ENCODE data around the gene AJAP1.

Gene AJAP1

DNA sequence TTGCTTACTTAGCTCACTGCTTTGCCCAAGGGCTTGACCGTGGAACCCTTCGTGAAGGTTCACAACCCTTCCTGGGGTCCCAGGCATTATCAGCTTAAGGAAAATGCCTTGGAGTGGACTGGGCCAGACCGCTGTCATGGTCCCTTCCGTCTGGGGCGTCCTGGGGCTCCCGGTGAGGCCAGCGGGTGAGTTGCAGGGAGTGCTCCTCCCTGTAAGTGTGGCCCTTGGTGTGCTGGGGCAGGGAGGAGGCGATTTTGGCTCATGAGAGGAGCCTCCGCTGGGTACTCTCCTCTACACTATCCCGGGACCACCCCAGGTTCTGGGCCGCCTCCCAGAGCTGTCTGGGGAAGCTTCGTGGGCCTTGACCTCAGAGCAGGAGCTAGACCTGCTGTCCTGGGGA is 48.1 kb downstream of the AJAP1 start:
- no peak for DNase-seq (ENCODE audit: low spot score)

DNA sequence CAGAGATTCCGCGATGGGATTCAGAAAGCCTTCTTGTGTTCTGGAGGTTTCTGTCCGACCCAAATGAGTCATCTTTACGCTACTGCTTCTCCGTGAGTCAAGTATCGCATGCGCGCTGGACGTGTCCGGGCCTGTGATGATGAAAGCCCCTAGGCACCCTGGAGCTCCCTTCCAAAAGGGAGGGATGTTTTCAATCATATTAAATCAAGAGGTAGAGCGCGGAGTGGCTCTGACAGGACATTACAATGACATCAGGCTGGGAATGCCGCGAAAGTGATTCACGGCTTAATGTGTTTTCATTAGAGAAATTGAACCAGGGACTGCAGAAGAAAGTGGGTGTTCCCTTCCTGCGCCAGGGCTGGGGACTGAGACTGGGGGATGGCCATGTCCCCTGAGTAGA is 48.5 kb downstream of the AJAP1 start:
- no peak for DNase-seq (ENCODE audit: low spot score)

DNA sequence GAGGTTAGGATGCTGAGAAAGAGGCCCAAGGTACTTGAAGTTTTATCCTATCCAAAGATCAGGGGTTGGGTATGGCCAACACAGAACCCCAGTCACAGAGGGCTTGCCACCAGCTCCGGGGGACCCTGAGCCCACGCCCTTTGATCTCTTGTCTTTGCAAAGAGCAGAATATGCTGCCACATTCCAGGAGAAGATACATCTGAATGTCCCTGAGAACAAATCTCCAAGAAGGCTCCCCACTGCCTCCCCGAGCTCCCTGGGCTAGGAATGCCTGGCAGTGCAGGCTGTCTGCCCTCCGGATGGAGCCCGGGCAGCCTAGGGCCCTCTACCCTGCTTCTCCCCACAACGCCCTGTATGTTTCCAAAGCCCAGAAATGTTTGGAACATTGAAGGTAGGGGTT is 49.2 kb downstream of the AJAP1 start:
- no peak for DNase-seq (ENCODE audit: low spot score)

DNA sequence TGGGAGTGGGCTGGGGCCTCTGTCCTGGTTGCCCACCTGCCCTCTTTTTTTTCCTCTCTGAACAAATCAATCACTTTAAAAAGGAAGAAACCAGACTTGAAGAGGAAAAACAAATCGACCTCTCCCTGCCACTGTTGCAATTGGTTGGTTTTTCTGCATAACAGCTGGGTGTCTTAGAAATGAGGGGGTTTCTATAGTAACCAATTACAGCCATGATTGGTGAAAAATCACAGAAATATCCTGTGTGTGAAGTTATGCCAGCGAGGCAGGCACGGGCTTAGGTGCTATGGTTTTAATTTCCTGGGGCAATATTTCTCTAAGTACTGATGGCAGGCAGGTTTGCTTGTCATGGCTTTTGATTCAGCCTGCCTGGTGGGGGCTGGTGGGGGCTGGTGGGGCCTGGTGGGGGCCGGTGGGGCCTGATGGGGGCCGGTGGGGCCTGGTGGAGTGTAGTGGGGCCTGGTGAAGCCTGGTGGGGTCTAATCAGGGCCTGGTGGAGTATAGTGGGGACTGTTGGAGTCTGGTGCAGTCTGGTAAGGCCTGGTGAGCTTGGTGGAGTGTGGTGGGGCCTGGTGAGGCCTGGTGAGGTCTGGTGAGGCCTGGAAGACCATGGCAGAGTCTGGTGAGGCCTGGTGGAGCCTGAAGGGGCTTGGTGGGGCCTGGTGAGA is 54.6 kb downstream of the AJAP1 start:
- no peak for DNase-seq (ENCODE audit: low spot score)

DNA sequence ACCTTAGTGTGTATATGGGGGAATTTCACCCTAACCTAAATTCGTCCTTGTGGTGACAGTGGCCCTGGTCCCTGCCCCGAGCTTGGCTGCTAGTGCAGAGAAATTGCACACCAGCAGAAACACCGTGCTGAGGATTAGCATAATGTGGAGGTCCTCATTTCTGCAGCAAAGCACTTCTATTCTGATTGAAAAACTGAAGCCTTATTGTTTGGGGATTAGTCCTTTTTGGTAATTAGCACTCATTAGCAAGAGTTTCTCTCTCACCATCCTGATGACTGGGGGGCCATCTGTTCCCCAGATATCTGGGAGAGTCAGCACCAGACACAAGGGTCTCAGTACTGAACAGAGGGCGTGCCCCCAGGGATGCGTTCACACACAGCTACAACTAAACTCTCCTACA is 55.2 kb downstream of the AJAP1 start:
- DNase-seq (ENCODE audit: low spot score) = no peak

DNA sequence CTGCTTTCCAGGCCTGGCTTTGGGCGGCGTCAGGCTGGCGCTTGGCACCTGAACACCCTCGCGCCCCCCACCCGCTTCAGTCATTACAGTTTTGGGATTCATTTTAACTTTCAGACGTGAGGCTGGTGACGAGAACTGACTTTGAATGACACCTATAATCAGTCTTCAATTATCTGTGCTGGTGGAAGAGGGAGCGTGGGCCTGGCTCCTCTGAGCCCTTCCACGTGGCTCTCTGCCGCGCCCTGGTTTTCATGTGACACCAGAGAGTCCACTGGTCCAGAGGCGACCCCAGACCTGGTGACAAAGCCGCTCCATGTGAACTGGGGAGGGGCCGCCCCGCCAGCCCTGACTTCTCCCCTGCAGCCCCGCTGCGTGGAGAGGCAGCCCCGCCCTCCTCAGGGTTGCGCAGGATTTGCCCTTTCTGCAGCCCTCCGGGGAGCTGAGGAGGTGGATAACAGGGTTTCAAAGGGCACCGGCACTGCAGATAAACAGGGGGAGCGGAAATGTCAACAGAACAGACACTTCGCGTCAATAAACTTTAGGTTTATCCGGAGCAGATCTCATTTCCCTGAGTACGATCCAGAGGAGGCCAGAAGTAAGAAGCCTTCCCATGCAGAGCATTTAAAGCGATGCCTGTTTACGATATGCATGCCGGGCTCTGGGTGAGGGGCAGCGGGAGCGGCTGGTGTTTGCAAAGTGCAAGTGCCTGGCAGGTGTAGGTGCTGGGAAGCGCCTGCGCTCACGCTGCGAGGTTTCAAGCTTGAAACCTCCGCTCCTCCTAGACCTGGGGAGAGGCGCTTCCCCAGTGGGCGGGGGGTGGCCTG is 56.4 kb downstream of the AJAP1 start:
- no peak for DNase-seq (ENCODE audit: low spot score)

DNA sequence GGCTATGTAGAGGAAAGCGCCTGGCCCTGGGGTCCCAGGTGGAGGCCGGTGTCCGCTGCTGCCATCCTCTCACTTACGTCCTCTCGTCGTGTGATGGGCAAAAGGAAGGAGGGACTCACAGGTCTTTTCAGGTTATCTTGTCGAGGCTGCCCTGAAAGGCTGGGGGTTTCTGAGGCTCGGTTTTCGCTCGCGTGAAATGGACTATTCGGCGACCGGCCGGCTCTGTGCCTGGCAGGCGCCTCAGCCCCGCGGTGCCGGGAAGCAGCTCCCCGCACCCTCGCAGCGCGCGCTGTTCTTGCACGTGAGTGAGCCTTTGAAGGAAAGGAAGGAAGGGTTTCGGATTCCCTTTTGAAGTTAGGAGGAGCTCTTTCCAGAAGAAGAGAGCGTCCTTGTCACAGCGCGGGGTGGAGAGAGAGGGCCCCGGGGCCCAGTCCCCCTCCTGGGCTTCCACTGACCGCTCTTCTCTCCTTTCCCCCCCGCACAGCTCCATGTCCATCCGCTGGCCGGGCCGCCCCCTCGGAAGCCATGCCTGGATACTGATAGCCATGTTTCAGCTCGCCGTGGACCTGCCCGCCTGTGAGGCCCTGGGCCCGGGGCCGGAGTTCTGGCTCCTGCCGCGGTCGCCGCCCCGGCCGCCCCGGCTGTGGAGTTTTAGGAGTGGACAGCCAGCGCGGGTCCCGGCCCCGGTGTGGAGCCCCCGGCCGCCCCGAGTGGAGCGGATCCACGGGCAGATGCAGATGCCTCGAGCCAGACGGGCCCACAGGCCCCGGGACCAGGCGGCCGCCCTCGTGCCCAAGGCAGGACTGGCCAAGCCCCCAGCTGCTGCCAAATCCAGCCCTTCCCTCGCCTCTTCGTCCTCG is 57.2 kb downstream of the AJAP1 start:
- DNase-seq (ENCODE audit: low spot score) = no peak

DNA sequence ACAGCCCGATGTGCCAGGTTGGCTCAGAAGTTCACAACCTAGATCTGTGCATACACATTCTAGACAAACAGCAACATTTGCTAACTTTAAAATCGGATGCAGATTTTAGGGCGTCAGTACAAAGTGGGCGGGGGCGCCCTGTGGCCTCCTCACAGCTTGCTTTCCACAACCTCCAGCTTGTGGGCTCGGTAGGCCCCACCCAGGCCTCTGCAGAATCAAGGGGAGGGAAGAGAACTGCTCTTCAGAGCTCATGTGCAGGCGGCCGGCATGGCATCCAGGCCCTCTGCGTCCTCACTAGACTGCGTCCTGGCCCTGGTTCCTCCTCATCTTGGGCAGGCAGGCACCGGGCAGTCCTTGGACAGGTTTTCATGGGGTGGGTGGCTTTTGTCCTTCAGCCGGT is 59.3 kb downstream of the AJAP1 start:
- no peak for DNase-seq (ENCODE audit: low spot score)

DNA sequence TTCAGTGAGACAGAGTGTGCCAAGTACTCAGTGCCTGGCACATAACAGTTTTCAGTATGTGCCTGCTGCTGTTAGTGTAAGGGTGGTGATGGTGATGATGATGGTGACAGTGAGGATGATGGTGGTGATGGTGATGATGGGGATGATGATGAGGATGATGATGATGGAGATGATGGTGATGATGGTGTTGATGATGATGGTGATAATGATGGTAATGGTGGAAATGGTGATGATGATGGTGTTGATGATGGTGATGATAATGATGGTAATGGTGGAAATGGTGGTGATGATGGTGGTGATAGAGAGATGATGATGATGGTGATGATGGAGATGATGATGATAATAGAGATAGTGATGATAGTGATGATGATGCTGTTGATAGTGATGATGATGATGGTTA is 62.0 kb downstream of the AJAP1 start:
- DNase-seq (ENCODE audit: low spot score) = no peak

DNA sequence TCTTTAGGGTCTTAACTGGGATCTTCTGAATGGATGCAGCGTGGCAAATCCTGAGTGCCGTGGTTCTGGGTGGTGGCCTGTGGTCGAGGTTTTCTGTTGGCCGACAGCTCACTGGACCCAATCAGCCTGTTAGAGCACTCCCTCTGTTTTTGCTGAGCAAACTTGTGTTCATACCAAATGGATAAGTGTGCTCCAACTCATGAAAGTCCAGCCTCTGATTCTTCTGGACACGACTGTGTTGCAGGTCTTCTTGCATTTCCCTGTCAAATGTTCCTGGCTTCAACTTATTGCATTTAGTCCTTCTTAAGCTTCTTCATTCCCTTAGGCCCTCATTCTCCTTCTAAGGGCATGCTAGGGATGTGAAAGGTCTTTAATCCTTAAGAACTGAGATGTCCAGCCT is 63.7 kb downstream of the AJAP1 start:
- DNase-seq (ENCODE audit: low spot score) = no peak

DNA sequence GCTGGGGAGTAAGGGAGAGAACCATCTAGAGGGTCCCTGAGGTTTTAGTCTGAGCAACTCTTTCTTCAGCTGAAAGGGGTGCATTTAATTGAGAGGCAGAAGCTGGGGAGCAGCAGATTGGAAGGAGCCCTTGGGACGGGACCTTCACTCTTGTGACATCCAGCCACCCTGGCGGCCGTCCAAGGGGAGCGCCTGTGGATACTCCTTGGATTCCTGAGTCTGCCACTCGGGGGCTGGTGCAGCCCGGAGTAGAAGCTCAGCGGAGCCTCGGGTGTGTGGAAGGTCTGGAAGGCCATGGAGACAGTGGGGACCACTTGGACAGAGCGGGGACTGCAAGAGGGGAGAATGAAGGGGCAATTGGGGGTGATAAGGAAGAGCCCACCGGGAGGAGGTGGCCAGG is 68.7 kb downstream of the AJAP1 start:
- no peak for DNase-seq (ENCODE audit: low spot score)

DNA sequence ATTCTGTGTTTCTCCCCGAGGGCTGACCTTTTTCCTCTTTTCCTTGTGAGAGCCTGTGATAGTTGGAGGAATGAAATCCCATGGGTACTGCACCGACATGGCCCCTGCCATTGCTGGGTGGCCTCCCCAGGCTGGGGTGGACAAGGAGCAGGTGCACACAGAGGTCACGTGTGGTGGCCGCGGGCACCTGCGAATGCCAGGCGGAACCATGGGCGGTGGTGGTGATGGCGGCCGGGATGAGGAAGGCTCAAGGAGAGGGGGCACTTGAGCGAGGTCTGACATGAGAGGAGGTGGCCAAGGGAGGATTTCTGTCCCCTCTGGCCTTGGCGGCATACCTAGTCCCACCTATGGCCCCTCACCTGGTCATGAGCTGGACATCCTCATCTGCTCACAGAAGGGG is 69.6 kb downstream of the AJAP1 start:
- no peak for DNase-seq (ENCODE audit: low spot score)

DNA sequence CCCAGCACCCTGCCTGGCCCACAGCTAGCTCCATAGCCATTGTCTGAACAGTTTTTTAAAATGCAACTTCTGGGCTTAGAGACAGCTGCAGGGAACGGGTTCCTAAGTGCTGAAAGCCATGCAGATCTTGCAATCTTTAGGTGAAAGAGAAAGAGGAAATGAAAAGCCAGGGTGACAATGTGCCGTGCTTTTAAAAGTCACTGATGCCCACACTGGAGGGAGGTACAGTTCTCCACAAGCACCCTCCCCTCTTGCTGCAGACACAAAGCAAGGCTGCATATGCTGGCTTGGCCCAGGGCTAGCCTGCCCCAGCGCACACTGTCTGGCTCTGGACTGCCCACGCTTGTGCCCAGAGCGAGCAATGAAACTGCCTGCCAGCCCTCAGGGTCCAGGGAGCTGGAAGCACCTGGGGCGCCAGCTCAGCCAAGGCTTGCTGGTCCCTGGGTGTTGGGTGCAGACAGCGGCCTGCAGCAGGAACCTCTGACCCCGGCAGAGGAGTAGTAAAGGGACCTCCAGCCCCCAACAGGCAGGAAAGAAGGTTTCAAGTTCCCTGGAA is 70.4 kb downstream of the AJAP1 start:
- no peak for DNase-seq (ENCODE audit: low spot score)

DNA sequence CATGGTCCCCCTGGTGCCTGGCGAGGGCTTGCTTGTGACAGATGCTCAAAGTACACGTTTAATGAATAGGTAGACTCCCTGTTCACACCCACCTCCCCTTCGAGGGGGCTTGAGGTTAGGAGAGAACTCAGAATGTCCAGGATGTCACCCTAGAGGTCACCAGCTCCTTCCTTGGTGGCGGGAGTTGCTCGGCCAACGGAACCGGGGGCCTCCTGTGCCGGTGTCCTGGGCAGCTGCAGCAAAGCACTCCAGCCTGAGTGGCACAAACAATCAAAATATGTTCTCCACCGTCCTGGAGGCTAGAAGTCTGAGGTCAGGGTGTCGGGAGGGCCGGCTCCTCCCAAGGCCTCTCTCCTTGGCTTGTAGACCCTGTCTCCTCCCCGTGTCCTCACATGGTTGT is 71.0 kb downstream of the AJAP1 start:
- DNase-seq (ENCODE audit: low spot score) = no peak

DNA sequence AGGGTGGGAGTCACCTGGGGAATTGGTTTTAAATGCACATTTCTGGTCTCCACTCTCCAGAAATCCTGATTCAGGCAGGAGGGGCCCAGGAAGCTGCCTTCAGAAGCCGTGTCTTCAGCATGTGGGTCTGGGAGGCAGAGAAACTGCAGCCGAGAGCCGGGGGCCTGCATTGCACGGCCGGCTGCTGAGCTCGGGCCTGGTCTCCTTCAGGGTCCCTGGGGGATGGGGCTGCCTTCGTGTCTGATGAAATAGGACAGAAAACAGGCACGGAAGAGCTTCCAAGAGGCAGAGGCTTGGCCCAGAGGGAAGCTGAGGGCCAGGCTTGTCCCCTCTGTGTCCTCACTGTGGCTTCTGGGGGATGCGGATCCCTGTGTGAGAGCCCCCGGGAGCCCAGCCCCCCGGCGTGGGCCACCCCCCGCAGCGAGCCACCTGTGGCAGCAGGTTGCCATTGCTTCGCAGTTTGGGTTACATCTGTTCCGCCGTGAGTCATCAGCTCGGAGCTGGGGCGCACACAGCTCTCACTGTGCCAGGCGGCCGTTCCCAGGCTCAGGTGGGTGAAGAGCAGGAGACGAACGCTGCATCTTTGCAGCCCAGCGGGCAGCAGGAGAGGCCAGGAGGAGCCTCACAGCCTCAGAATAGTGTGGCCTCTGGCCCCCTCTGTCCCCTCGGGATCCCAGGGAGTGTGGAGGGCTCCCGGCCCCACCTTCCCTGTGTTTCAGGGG is 72.4 kb downstream of the AJAP1 start:
- no peak for DNase-seq (ENCODE audit: low spot score)

DNA sequence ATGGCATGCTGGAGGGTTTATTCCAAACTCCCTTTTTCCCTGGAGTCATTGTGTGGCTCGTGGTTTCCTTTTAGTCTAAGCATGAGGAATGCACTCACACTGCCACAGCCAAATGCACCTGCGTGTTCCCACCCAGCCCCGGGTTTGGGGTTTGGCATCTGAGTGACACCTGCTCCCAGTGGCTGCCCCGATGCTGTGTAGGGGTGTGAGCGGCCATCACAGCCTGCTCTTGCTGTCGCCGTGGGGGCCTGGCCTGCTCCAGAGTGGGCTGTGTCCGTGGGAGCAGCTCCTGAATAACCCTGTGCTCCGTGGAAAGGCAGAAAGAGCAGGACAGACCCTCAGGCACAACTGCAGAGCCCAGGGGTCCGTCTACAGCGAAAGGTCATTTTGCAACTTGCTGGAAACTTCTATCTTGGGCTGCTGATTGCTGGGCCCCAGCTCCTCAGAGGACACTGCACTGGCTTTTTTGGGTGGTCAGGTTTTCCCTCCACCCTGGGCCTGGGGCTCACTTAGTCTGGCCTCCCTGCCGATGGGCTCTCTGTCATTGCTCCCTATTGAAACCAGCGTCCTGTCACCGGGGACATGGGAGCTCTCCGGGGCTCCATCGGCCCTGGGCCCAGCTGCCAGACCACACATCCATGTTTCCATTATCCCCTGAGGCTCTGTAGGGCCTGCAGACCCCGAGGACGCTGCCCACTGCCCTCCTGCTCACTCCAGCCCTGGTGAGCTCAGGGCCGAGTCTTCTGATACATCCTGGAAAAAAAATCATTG is 74.1 kb downstream of the AJAP1 start:
- no peak for DNase-seq (ENCODE audit: low spot score)

DNA sequence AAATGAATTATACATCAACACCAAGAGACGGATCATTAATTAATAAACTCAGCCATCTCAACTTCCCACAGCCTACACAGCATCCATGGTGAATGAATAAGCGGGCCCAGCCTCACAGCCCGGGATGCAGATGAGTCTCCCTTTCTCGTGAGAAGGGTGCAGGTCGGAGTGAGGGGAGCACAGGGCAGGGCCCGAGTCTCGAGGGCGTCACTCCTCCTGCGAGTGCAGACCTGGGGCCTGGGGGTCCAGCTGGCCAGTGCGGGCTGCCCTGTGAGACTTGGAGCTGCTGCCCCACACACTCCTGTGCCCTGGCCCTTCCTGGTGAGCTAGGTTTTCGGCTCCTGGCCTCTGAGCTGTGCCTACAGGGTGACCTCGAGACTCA is 74.7 kb downstream of the AJAP1 start:
- no peak for DNase-seq (ENCODE audit: low spot score)

DNA sequence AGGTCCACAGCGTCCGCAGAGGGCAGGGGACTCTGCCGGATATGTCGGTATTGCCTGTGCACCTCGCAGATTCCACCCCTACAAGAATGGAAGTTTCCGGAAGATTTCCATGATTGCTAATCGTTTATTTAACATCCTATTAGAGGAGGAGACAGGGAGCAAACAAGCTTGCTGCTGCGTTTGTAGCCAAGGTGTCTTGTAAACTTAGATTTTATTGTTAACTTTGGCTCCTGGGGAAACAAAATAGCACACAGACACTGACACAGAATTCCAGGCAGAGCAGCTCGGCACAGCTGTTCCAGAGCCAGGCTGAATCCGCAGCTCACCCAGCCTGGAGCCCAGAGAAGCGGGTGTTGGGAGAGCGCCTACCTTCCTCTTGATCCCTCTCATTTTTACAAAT is 75.7 kb downstream of the AJAP1 start:
- DNase-seq (ENCODE audit: low spot score) = no peak

DNA sequence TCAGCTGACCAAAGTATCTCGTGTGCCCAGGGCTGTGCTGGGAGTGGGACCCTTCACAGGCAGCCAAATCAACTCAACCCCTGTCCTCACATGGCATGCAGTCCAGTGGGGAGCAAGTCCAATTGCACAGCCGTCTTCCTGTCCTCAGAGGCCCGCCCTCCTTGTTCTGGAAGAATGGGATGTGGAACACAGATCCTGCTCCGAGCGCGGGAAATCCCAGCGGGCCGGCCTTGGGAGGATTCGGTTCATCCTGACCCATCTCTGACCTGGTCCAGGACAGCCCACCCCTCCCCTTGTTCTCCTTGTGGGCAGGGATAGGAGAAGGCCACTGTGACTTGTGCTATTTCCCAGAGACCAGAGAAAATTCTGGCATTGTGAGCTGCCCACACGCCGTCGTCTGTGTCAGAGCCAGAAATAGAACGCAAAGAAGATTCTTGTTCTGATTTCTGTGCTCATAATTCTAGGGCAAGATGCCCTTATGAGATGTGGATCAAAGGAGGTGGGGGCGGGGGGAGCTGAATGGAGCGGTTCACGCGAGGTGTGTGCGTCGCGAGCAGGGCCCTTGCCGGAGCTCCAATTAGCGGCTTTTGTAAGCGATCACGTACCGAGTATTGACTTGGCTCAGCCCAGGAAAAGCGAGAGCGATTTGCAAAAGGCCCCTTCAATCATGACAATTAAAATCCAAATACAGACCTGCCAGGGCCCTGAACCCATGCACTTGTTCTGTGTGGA is 79.2 kb downstream of the AJAP1 start:
- no peak for DNase-seq (ENCODE audit: low spot score)

DNA sequence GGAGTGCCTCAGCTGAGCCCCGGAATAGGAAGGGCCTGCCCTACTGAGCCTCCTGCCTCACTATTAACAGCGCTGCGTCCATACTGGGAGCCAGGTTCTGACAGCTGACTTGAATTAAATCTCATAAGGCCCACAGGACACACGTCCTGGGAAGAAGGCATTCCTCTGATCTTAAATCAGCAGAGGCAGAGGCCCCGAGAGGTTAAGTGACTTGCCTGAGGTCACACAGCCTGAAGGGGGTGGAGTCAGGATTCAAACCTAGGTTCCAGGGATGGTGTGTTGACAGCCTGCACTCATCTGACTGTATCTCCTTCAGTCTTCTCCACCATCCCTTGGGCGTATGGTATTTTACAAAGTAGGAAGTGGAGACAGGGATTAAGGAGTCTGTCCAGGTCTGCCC is 79.8 kb downstream of the AJAP1 start:
- DNase-seq (ENCODE audit: low spot score) = no peak

DNA sequence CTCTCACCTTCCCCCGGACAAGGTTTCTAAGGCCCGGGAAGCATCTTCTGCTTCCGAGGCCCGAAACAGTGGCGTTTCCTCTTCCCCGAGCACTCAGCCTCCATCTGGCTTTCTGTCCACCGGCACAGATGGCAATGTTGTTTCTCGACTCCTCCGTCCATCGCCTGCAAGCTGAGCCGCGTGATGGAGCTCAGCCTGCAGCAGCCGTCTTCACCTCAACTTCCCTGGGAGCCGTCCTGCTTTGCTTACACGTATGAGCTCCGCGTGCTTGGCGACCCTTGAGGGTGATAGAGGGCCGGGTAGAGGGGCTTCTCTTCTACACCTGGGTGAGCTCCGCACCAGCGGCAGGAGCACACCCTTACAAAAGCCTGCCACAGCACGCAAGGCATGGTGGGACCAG is 80.4 kb downstream of the AJAP1 start:
- no peak for DNase-seq (ENCODE audit: low spot score)

All from hematopoietic multipotent progenitor cell treated with erythropoietin and hydrocortisone succinate and interleukin-3 and kit ligand, for 15 days (in vitro differentiated cells).